ENCODE data around the gene HTR1D.

DNA sequence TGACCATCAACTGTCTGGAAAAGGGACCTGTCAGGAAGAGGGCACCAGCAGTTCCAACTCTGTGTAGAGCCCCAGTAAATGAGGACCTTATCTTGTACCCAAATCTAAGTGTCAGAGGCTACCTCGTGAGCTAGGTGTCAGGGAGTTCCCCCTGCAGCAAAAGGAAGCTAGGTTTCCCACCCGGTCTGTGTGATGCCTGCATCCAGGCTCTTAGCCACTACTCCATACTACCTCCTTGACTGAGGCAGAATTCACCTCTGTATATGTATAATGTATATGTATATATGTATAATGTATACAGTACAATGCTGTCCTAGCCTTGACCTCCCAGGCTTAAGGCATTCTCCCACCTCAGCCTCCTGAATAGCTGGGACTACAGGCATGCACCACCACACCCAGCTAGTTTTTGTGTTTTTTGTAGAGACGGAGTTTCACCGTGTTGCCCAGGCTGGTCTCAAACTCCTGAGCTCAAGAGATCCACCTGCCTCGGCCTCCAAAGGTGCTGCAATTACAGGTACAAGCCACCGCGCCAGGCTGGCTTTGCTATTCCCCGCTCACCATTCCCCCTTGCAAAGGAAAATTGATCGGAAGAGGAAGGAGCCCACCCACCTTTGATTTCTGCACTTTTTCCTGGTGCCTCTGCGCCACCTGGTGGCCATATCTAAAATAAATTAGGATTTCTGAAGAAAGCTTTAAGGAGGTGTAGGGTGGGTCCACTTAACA lies 32.9 kb downstream of the HTR1D start:
- TF ChIP-seq EZH2 (IDR thresholded peaks at IDR 0.05) (no peak), POLR2AphosphoS5 (IDR thresholded peaks at IDR 0.05; ENCODE audit: borderline replicate concordance, low read depth, low read length) (no peak), FOXP2 (optimal IDR thresholded peaks at IDR 0.05; ENCODE audit: control extremely low read depth, extremely low read length, insufficient read depth) (no peak)
